Measurements from ENCODE around the gene ART5. TPM values are rescaled to one million over a fixed set of nuclear protein-coding genes. Genes with fewer than 3 reads are reported as not detected.

ART5 gene
- total and polyA plus RNA-seq, 9 of the 15 experiments (the other 6 are each of a cell fraction or from before 2014, with no cell fraction given), result 0.08 to 0.59 (median 0.33) TPM

DNA sequence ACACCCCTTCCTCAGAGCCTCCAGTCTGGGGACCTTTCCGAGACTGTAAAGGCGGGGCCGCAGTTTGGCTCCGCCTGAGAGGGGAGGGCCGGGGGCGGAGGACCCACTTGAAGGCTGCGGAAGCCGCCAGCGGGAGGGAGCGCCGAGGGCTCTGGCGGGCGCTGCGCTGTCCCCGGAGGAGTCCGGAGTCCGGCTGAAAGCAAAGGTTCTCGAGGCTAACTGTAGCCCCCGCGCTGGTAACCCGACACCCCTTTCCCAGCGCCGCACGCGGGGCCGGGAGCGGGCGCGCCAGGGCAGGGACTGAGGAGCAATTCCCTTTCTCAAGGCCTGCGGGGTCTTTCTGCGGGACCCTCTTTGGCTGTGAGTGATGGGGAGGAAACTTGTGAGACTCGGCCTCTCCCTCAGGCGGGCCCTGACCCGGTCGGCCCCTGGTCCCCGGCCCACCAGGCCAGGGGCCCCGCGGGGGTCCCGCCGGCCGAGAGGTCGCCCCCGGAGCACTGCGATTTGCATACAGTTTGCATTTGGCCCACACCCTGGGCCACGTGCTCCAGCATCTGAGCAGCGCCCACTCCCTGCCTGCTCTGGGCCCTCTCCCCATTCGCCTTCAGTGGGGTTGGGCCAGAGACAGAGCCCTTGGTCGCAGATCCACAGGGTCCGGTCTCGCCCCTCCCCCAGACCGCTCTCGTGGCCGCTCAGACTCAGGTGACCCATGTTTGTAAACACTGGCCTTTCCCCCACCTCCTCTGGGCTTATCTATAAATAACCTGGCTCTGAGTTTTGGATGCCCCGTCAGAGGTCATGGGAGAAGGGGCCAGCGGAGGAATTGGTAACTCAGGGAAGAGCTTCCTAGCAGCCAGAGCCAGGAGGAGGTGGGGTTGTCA lies 519 bp upstream of the ART5 start (continued):
- no peak for TF ChIP-seq HNRNPL (IDR thresholded peaks at IDR 0.05; ENCODE audit: low read depth, low read length)
- TF ChIP-seq, protein P1, sequence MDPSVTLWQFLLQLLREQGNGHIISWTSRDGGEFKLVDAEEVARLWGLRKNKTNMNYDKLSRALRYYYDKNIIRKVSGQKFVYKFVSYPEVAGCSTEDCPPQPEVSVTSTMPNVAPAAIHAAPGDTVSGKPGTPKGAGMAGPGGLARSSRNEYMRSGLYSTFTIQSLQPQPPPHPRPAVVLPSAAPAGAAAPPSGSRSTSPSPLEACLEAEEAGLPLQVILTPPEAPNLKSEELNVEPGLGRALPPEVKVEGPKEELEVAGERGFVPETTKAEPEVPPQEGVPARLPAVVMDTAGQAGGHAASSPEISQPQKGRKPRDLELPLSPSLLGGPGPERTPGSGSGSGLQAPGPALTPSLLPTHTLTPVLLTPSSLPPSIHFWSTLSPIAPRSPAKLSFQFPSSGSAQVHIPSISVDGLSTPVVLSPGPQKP (CRISPR knock-in tag; IDR thresholded peaks at IDR 0.05), result no peak
- TF ChIP-seq THRAP3 (IDR thresholded peaks at IDR 0.05; ENCODE audit: borderline replicate concordance), result no peak
- TF ChIP-seq, protein P2, sequence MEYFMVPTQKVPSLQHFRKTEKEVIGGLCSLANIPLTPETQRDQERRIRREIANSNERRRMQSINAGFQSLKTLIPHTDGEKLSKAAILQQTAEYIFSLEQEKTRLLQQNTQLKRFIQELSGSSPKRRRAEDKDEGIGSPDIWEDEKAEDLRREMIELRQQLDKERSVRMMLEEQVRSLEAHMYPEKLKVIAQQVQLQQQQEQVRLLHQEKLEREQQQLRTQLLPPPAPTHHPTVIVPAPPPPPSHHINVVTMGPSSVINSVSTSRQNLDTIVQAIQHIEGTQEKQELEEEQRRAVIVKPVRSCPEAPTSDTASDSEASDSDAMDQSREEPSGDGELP (CRISPR knock-in tag; IDR thresholded peaks at IDR 0.05; ENCODE audit: borderline replicate concordance), result peak; percentile 38; the same call in 1 of the 2 replicates
- TF ChIP-seq CREBBP (IDR thresholded peaks at IDR 0.05; ENCODE audit: low read depth, low read length), result no peak
- no peak for TF ChIP-seq ZNF354B (CRISPR knock-in tag; IDR thresholded peaks at IDR 0.05)
- 0 out of 2 replicates have a peak, but pooled peaks have one; percentile 55 for TF ChIP-seq TARDBP (IDR thresholded peaks at IDR 0.05)
- TF ChIP-seq, protein P3, sequence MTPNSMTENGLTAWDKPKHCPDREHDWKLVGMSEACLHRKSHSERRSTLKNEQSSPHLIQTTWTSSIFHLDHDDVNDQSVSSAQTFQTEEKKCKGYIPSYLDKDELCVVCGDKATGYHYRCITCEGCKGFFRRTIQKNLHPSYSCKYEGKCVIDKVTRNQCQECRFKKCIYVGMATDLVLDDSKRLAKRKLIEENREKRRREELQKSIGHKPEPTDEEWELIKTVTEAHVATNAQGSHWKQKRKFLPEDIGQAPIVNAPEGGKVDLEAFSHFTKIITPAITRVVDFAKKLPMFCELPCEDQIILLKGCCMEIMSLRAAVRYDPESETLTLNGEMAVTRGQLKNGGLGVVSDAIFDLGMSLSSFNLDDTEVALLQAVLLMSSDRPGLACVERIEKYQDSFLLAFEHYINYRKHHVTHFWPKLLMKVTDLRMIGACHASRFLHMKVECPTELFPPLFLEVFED (CRISPR knock-in tag; conservative IDR thresholded peaks at IDR 0.05), result no peak
- TF ChIP-seq NCOA4 (IDR thresholded peaks at IDR 0.05; ENCODE audit: partially characterized antibody), result no peak
- TF ChIP-seq CAMTA2 (CRISPR knock-in tag; conservative IDR thresholded peaks at IDR 0.05), result no peak
- peak; percentile 60; the same call in 1 of the 2 replicates for TF ChIP-seq MEF2D (tag; conservative IDR thresholded peaks at IDR 0.05; ENCODE audit: low read depth)
- TF ChIP-seq CTBP1 (IDR thresholded peaks at IDR 0.05; ENCODE audit: borderline replicate concordance), result peak; percentile 44; the same call in 1 of the 2 replicates
- TF ChIP-seq ZNF224 (CRISPR knock-in tag; IDR thresholded peaks at IDR 0.05), result no peak
- no peak for TF ChIP-seq CREB1 (IDR thresholded peaks at IDR 0.05)
- TF ChIP-seq CREB1 (CRISPR knock-in tag; IDR thresholded peaks at IDR 0.05), result no peak
- peak; percentile 28; the same call in 1 of the 2 replicates for TF ChIP-seq SMAD4 (CRISPR knock-in tag; conservative IDR thresholded peaks at IDR 0.05)
- no peak for TF ChIP-seq ZNF12 (CRISPR knock-in tag; IDR thresholded peaks at IDR 0.05)
- no peak for TF ChIP-seq ZNF282 (CRISPR knock-in tag; IDR thresholded peaks at IDR 0.05)
- TF ChIP-seq U2AF2 (optimal IDR thresholded peaks at IDR 0.05; ENCODE audit: low read depth, low read length), result no peak
- no peak for TF ChIP-seq LARP7 (IDR thresholded peaks at IDR 0.05)
- TF ChIP-seq TEAD2 (tag; IDR thresholded peaks at IDR 0.05), result no peak
- TF ChIP-seq ZNF444 (CRISPR knock-in tag; IDR thresholded peaks at IDR 0.05), result no peak
- TF ChIP-seq ZKSCAN3 (CRISPR knock-in tag; IDR thresholded peaks at IDR 0.05), result no peak
- TF ChIP-seq ZNF384 (IDR thresholded peaks at IDR 0.05; ENCODE audit: low read depth, low read length), result no peak
- TF ChIP-seq PHF21A (IDR thresholded peaks at IDR 0.05; ENCODE audit: borderline replicate concordance, low read depth), result no peak
- no peak for TF ChIP-seq ZBTB17 (CRISPR knock-in tag; IDR thresholded peaks at IDR 0.05)
- TF ChIP-seq NCOR1 (IDR thresholded peaks at IDR 0.05), result peak; percentile 28; the same call in 1 of the 2 replicates
- TF ChIP-seq SRSF7 (optimal IDR thresholded peaks at IDR 0.05; ENCODE audit: low read depth, low read length), result no peak
- TF ChIP-seq HCFC1 (IDR thresholded peaks at IDR 0.05; ENCODE audit: low read depth, low read length), result no peak
- TF ChIP-seq KDM1A (IDR thresholded peaks at IDR 0.05), result no peak
